Activated CD4-positive, alpha-beta memory T cell treated with anti-CD3 and anti-CD28 coated beads, Interleukin-2, amount 10 ng/mL, durations not matched to agents 7 days and 5 days (primary cell): ENCODE results near the gene PTPN18. TPM values are rescaled to one million over a fixed set of nuclear protein-coding genes. Genes with fewer than 3 reads are reported as not detected.

Source experiments
- CTCF ChIA-PET: fragments of 350-600 bp; sonication (Branson Sonifier 250); formaldehyde crosslinking; loops from one replicate; lab custom pipeline; 2021; ENCODE audit warnings: antibody characterized with exemption, inconsistent platforms; lab: Charles Lee
- POLR2A ChIA-PET: fragments of 350-600 bp; sonication (Branson Sonifier 250); formaldehyde crosslinking; loops from one replicate; lab custom pipeline; 2021; ENCODE audit warnings: antibody characterized with exemption; lab: Charles Lee
- DNase-seq: peaks from one replicate; pipeline ENCODE4 v3.0.0-alpha.2; 2020
- H3K27ac Mint-ChIP-seq: one replicate; pipeline ENCODE4 v1.8.0; 2021; ENCODE audit warnings: mild to moderate bottlenecking, mixed read lengths
- H3K27me3 Mint-ChIP-seq: one replicate; pipeline ENCODE4 v1.8.0; 2021; ENCODE audit warnings: mixed read lengths
- H3K36me3 Mint-ChIP-seq: one replicate; pipeline ENCODE4 v1.8.0; 2021; ENCODE audit warnings: low read depth, mixed read lengths
- H3K4me1 Mint-ChIP-seq: one replicate; pipeline ENCODE4 v1.8.0; 2021; ENCODE audit warnings: mixed read lengths
- H3K4me3 Mint-ChIP-seq: one replicate; pipeline ENCODE4 v1.8.0; 2021; ENCODE audit warnings: mild to moderate bottlenecking, mixed read lengths
- H3K9me3 Mint-ChIP-seq: one replicate; pipeline ENCODE4 v1.8.0; 2021; ENCODE audit warnings: mixed read lengths
- total RNA-seq, 2 experiments: library from RNA; stranded (reverse); gene quantifications; one replicate each; pipeline ENCODE4 v1.2.3, GENCODE V29; 2021

PTPN18 gene
- total RNA-seq, 2 experiments from 2014 or later = 98.0 to 98.6 TPM

GRCh38 chr2:130370490-130370889 is 14.6 kb downstream of the PTPN18 start:
- peaks cover 53% of the 10 kb centered on the region for H3K36me3 Mint-ChIP-seq
- H3K9me3 Mint-ChIP-seq = peaks cover 3% of the 10 kb centered on the region
- no peaks in the 10 kb centered on the region for H3K27me3 Mint-ChIP-seq

GRCh38 chr2:130371723-130372054 is 15.8 kb downstream of the PTPN18 start:
- no peaks in the 10 kb centered on the region for H3K27me3 Mint-ChIP-seq
- peaks cover 7% of the 10 kb centered on the region for H3K9me3 Mint-ChIP-seq
- peak overlapping the region; percentile 94 for H3K27ac Mint-ChIP-seq
- CTCF ChIA-PET = interaction anchor here (1.1 to 3.2 kb wide), 3 partner anchors 8 to 29 kb away, joined by 4 to 11 read pairs (median 9); partner anchors contain the start of gene IMP4
- peaks cover 65% of the 10 kb centered on the region for H3K4me1 Mint-ChIP-seq
- peaks cover 65% of the 10 kb centered on the region for H3K36me3 Mint-ChIP-seq
- peak overlapping the region; percentile 87 for H3K4me3 Mint-ChIP-seq
- POLR2A ChIA-PET = interaction anchor here (1.0 to 3.7 kb wide), 8 partner anchors 7 to 733 kb away, joined by 3 to 53 read pairs (median 10); partner anchors contain the start of genes IMP4, MZT2B and SMPD4
- DNase-seq = no peak

More at GRCh38 chr2:130370490-130370889, 14.6 kb downstream of the PTPN18 start:
- Mint-ChIP-seq H3K27ac (peak overlapping the region; percentile 94), H3K4me1 (peaks cover 53% of the 10 kb centered on the region), H3K4me3 (peak overlapping the region; percentile 87)
- CTCF ChIA-PET = interaction anchor here (2.3 kb wide), 1 partner anchor 28 kb away, joined by 11 read pairs; the partner anchor contains the start of gene IMP4
- DNase-seq = peak; percentile 67
- POLR2A ChIA-PET = interaction anchor here (1.1 to 3.7 kb wide), 7 partner anchors 9 to 189 kb away, joined by 3 to 53 read pairs (median 12); partner anchors contain the start of genes IMP4, MZT2B and SMPD4

GRCh38 chr2:130372055-130372832 is 16.4 kb downstream of the PTPN18 start:
- Mint-ChIP-seq H3K36me3 (peaks cover 69% of the 10 kb centered on the region), H3K4me3 (peak overlapping the region; percentile 87), H3K4me1 (peaks cover 70% of the 10 kb centered on the region), H3K27ac (peak overlapping the region; percentile 94), H3K27me3 (no peaks in the 10 kb centered on the region), H3K9me3 (peaks cover 7% of the 10 kb centered on the region)
- DNase-seq = peak; percentile 83
- ChIA-PET POLR2A (interaction anchor here (0.7 to 3.7 kb wide), 18 partner anchors 7 to 732 kb away, joined by 3 to 60 read pairs (median 4); partner anchors contain the start of genes IMP4, MZT2B, PTPN18 and SMPD4), CTCF (interaction anchor here (0.8 to 3.2 kb wide), 8 partner anchors 7 to 436 kb away, joined by 3 to 29 read pairs (median 4); partner anchors contain the start of genes IMP4 and SMPD4)

GRCh38 chr2:130372833-130373807 is 17.3 kb downstream of the PTPN18 start:
- Mint-ChIP-seq H3K4me3 (peak overlapping the region; percentile 87), H3K36me3 (peaks cover 70% of the 10 kb centered on the region), H3K9me3 (peaks cover 7% of the 10 kb centered on the region), H3K4me1 (peaks cover 79% of the 10 kb centered on the region), H3K27me3 (no peaks in the 10 kb centered on the region), H3K27ac (peak overlapping the region; percentile 89)
- peak; percentile 16 for DNase-seq
- POLR2A ChIA-PET = interaction anchor here (0.7 to 3.7 kb wide), 14 partner anchors 9 to 355 kb away, joined by 3 to 60 read pairs (median 4); partner anchors contain the start of genes IMP4, MZT2B, PTPN18 and SMPD4
- CTCF ChIA-PET = interaction anchor here (0.7 to 3.2 kb wide), 8 partner anchors 10 to 437 kb away, joined by 3 to 29 read pairs (median 4); partner anchors contain the start of genes IMP4 and SMPD4

- ChIA-PET POLR2A (interaction anchor here (0.6 to 3.7 kb wide), 8 partner anchors 12 to 192 kb away, joined by 3 to 60 read pairs (median 6); partner anchors contain the start of genes IMP4, PTPN18 and SMPD4), CTCF (interaction anchor here (1.2 to 3.2 kb wide), 5 partner anchors 10 to 437 kb away, joined by 4 to 29 read pairs (median 5); partner anchors contain the start of genes IMP4 and SMPD4)
- no peaks in the 10 kb centered on the region for H3K27me3 Mint-ChIP-seq
- peak overlapping the region; percentile 89 for H3K27ac Mint-ChIP-seq
- H3K4me1 Mint-ChIP-seq = peaks cover 85% of the 10 kb centered on the region
- H3K4me3 Mint-ChIP-seq = peak overlapping the region; percentile 87
- H3K9me3 Mint-ChIP-seq = peaks cover 7% of the 10 kb centered on the region
- peaks cover 75% of the 10 kb centered on the region for H3K36me3 Mint-ChIP-seq
- peak; percentile 14 for DNase-seq
Measured at GRCh38 chr2:130373808-130374365, 18.0 kb downstream of the PTPN18 start.

GRCh38 chr2:130374587-130375290 is 18.9 kb downstream of the PTPN18 start:
- Mint-ChIP-seq H3K4me1 (peaks cover 90% of the 10 kb centered on the region), H3K36me3 (peaks cover 82% of the 10 kb centered on the region), H3K27ac (peak overlapping the region; percentile 56), H3K9me3 (peaks cover 7% of the 10 kb centered on the region), H3K27me3 (no peaks in the 10 kb centered on the region), H3K4me3 (peak overlapping the region; percentile 43)
- DNase-seq = peak; percentile 12
- CTCF ChIA-PET = no interaction called here
- POLR2A ChIA-PET = interaction anchor here (0.6 to 4.5 kb wide), 3 partner anchors 32 to 193 kb away, joined by 3 to 60 read pairs (median 29); partner anchors contain the start of genes IMP4 and SMPD4

GRCh38 chr2:130375291-130376266 is 19.7 kb downstream of the PTPN18 start:
- DNase-seq = no peak
- H3K27ac Mint-ChIP-seq = peak overlapping the region; percentile 56

GRCh38 chr2:130376433-130377293 is 20.8 kb downstream of the PTPN18 start:
- Mint-ChIP-seq H3K27ac (peak overlapping the region; percentile 64), H3K4me3 (peak overlapping the region; percentile 40), H3K9me3 (peaks cover 7% of the 10 kb centered on the region), H3K4me1 (peaks cover 84% of the 10 kb centered on the region), H3K36me3 (peaks cover 84% of the 10 kb centered on the region), H3K27me3 (no peaks in the 10 kb centered on the region)
- ChIA-PET POLR2A (interaction anchor here (1.3 to 4.5 kb wide), 3 partner anchors 14 to 34 kb away, joined by 4 to 29 read pairs (median 8); partner anchors contain the start of gene IMP4), CTCF (interaction anchor here (0.7 to 0.9 kb wide), 2 partner anchors 13 to 34 kb away, joined by 3 read pairs; partner anchors contain the start of gene IMP4)
- DNase-seq = no peak

More at GRCh38 chr2:130375291-130376266, 19.7 kb downstream of the PTPN18 start:
- peaks cover 7% of the 10 kb centered on the region for H3K9me3 Mint-ChIP-seq
- H3K4me3 Mint-ChIP-seq = no peak overlapping the region
- no peaks in the 10 kb centered on the region for H3K27me3 Mint-ChIP-seq
- POLR2A ChIA-PET = interaction anchor here (4.5 kb wide), 1 partner anchor 32 kb away, joined by 29 read pairs; the partner anchor contains the start of gene IMP4
- peaks cover 90% of the 10 kb centered on the region for H3K4me1 Mint-ChIP-seq
- CTCF ChIA-PET = no interaction called here
- H3K36me3 Mint-ChIP-seq = peaks cover 85% of the 10 kb centered on the region

GRCh38 chr2:130377491-130377890 is 21.6 kb downstream of the PTPN18 start:
- peaks cover 87% of the 10 kb centered on the region for H3K36me3 Mint-ChIP-seq
- peaks cover 83% of the 10 kb centered on the region for H3K4me1 Mint-ChIP-seq
- ChIA-PET CTCF (interaction anchor here (0.7 to 0.9 kb wide), 2 partner anchors 12 to 35 kb away, joined by 3 read pairs; partner anchors contain the start of gene IMP4), POLR2A (interaction anchor here (1.3 to 4.5 kb wide), 4 partner anchors 7 to 34 kb away, joined by 4 to 29 read pairs (median 10); partner anchors contain the start of gene IMP4)
- H3K27ac Mint-ChIP-seq = peak overlapping the region; percentile 64
- no peak overlapping the region for H3K4me3 Mint-ChIP-seq
- no peak for DNase-seq
- peaks cover 7% of the 10 kb centered on the region for H3K9me3 Mint-ChIP-seq
- H3K27me3 Mint-ChIP-seq = no peaks in the 10 kb centered on the region
